ACHN (cell line): ENCODE measurements around the gene HELB.
"Not testable (repeated sequence)": the region's sequence is repeated elsewhere in the genome, so short reads cannot be mapped to it uniquely, and the experiment has no call there.

Experiments used
- DNase-seq: peaks from one replicate; pipeline ENCODE4 v3.0.0-alpha.2; 2015
- in situ Hi-C: cut with HindIII; loops from 2 replicates; pipeline ENCODE4 v1.10.0; 2017; ENCODE audit warnings: low sequenced_read_pairs, low pct_ligation_motif_present, low pct_unique_long_range_greater_than_20kb

The HELB gene

GRCh38 chr12:66296176-66296683 is 6.1 kb upstream of the HELB start:
- no peak for DNase-seq
- in situ Hi-C loops = no loop called here

DNA sequence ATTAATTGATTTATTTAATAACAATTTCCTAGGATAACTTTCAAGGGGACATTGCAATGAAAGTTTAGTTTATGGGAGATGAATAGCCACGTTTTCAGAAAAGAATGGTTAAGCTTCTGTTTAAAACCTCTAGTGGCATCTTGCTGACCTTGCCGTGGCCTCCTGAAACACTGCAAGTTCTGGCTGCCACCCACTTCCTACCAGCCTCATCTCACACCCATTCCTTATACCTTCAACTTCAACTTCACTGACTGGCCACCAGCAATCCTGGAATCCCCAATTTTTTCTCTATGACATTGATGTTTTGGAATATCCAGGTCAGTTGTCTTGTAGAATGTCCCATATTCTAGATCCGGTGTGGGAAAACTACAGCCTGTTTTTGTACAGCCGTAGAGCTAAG is 5.2 kb upstream of the HELB start:
- DNase-seq = no peak
- in situ Hi-C loops = no loop called here

DNA sequence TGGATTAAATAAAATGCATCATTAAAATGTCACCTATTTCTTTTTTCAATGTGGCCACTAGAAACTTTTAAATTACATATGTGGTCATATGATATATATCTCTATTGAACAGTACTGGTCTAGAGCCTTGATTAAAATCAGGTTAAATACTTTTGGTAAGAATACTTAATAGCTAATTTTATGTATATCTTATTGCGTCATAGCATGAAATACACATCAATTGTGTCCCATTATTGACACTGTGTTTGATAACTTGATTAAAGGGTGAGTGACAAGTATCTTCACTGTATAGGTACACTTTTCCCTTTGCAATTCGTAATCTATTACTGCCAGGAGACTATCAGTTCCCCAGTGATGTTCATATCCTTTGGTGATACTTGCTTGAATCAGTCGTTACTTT is 4.4 kb upstream of the HELB start:
- in situ Hi-C loops = no loop called here
- no peak for DNase-seq

GRCh38 chr12:66302827-66303169 is 505 bp downstream of the HELB start:
- in situ Hi-C loops = no loop called here
- no peak for DNase-seq

- DNase-seq, in situ Hi-C loops: not testable (repeated sequence)
Measured at GRCh38 chr12:66303316-66303804, 1.1 kb downstream of the HELB start.

DNA sequence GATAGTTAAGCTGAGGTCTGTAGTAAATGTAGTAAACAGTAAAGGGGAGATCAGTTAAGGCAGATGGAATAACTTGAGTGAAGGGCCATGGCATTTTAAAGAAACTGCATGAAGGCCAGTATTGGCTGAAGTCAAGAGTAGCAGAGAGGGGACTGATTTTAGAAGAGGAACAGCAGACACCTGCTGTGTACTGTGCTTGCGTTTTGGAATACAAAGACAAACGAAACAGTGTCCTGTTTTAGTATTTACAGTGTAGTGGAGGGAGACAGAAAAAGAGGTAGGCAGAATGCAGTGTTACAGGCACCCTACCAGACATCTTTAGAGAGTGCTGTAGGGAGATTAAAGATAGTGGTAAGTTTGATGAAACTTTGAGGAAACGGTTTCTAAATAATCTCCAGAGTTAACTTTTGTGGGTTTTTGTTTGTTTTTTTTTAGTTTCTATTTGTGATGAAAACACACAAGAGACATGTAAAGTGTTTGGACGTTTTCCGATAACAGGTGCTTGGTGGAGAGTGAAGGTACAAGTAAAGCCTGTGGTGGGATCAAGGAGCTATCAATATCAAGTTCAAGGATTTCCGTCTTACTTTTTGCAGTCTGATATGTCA is 2.1 kb downstream of the HELB start:
- DNase-seq = no peak
- in situ Hi-C loops = no loop called here

- no peak for DNase-seq
- in situ Hi-C loops = no loop called here
Measured at GRCh38 chr12:66309606-66310005, 7.3 kb downstream of the HELB start.

GRCh38 chr12:66312189-66312588 is 9.9 kb downstream of the HELB start:
- in situ Hi-C loops = no loop called here
- DNase-seq = no peak

GRCh38 chr12:66314278-66314677 is 12.0 kb downstream of the HELB start:
- DNase-seq = no peak
- in situ Hi-C loops = no loop called here

DNA sequence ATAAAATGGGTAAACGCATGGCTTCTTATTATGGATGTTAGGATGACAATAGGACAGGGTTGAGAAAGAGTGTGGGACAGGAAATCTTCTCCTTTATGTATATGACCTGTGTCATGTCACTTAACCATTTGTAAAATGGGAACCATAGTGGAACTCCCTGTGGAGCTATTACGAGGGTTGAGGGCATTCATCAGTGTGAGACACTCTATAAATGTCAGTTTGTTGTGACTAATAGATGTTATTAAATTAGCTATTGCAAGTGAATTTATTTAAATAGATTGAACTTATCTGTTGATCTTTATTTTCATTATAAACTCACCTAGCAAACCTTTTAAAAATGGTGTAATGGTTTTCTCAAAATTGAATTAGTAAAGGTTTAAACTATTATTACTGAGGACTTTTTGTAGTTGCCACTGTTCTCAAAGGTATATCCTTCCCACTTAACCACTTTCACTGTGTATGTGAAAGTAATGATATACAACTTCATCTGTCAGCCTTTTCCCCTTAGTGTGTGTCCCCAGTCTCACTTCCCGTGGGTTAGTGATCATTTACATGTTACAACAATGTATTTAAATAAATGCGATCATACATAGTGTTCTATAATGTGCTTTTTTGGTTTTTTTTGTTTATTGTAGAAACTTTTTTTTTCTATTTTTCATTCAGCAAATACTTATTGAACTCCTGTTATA is 17.1 kb downstream of the HELB start:
- in situ Hi-C loops = no loop called here

GRCh38 chr12:66320996-66321395 is 18.7 kb downstream of the HELB start:
- in situ Hi-C loops = no loop called here

More for the DNA sequence above, 17.1 kb downstream of the HELB start:
- DNase-seq = no peak

DNA sequence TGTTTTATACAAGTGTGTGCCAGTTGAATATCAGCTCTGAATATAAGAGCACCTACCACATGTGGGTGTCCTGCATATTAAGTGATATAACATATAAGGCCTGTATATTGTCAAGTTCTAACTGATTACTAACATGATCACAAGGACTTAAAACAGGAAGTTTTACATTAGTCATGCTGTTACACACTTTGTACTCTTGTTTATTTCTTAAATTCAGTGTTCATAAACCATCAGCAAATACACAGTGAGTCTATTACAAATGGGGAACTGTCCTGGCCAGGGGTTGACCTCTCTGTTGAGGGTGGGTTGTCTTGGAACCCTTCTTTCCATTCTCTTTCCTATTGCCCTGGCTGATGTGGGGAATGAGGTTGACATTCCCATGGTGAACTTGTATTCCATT is 19.1 kb downstream of the HELB start:
- no peak for DNase-seq
- in situ Hi-C loops = no loop called here

More at GRCh38 chr12:66320996-66321395, 18.7 kb downstream of the HELB start:
- no peak for DNase-seq

- no peak for DNase-seq
- in situ Hi-C loops = no loop called here
Measured at GRCh38 chr12:66323017-66323416, 20.7 kb downstream of the HELB start.

DNA sequence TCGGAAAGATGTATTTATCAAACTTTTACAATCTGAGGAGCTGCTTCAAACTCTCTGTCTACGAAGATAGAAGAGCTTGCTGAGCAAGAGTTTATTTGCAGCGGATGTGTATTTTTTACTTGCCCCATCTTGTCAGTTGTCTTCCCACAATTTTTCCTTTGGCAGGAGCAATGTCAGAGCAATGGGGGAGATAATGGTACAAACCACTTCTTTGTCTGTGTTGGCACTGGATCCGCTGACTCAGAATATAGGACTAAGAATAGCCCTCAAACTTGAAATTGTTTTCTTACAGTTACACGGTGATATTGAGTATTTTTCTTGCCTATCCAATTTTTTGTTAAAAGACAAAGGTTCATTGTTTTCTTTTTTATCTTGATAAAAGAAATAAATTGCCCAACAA is 27.6 kb downstream of the HELB start:
- in situ Hi-C loops = no loop called here
- no peak for DNase-seq

DNA sequence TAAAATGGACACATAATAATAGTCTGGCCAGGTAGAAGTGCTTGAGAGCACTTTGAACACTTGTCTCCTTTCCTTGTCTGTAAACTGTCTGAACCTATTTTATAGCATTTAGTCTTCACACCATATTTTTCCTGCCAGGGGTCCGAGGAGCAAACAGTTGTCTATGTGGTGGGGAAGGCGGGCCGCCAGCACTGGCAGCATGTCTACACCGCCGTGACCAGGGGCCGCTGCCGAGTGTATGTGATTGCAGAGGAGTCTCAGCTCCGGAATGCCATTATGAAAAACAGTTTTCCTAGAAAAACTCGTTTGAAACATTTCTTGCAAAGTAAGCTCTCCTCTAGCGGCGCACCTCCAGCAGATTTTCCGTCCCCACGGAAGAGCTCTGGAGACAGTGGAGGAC is 28.7 kb downstream of the HELB start:
- DNase-seq = no peak
- in situ Hi-C loops = no loop called here

DNA sequence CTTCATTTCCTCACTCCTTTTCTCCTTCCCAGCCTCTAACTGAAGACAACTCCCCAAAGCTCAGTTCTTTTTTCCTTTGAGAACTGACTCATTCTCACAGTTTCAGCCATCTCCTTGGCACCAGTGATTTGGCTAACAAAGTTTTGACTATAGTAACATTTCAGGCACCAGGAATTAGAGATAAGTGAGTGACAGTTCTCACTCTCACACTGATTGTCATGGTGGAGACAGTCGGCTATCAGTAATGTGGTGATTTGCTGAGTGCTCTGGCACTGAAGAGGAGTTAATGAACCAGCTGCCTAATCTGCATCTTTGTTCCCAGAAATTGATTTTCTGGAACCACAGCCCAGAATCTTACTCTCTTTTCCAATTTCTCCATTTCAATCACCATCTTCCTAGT is 29.5 kb downstream of the HELB start:
- no peak for DNase-seq
- in situ Hi-C loops = no loop called here

- in situ Hi-C loops = no loop called here
Measured at GRCh38 chr12:66335746-66336145, 33.5 kb downstream of the HELB start.

DNA sequence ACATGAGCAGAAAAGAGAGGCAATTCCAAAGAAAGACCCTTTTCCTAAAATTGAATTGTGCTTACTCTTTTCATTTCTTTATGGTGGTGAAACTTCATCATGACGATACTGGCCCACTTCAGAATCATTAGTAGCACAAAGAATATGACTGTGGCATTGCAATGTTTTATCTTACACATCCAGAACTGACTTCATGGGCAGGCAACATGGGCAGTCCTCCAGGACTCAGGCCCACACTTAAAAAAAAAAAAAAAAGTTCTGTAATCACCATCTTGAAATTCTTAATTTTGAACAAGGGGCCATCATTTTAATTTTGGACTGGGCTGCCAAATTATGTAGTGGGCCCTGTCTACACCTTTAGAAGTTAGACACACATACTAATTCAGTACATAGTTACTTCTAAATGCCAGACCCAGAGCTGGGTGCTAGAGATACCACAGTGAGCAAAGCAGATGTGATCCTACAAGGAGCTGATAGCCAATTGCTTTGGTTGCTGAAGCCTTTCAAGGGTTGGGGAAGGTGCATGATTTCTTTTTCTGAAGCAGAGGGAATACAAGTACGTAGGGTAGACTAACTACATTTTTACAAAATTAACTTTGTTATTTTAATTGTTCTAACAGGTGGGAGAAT is 35.2 kb downstream of the HELB start:
- no peak for DNase-seq
- in situ Hi-C loops = no loop called here

More at GRCh38 chr12:66335746-66336145, 33.5 kb downstream of the HELB start:
- DNase-seq = no peak

GRCh38 chr12:66340131-66340530 is 37.8 kb downstream of the HELB start:
- no peak for DNase-seq

GRCh38 chr12:66341126-66341525 is 38.8 kb downstream of the HELB start:
- in situ Hi-C loops = no loop called here
- DNase-seq = no peak

More at GRCh38 chr12:66340131-66340530, 37.8 kb downstream of the HELB start:
- in situ Hi-C loops = no loop called here
